OCI-LY7 (cell line): ENCODE data around the gene CRHR1. TPM values are rescaled to one million over a fixed set of nuclear protein-coding genes. Genes with fewer than 3 reads are reported as not detected.

Experiments
- BruUV-seq: library from RNA; stranded (reverse); fragments of 400-500 nt; replicated peaks from 2 replicates; lab custom pipeline; 2021; lab: Mats Ljungman, UMichigan
- CTCF ChIA-PET: fragments of 300-600 bp; sonication (Branson Sonifier 250); formaldehyde crosslinking; loops from one replicate; lab custom pipeline; 2022; ENCODE audit warnings: antibody characterized with exemption; ENCODE audit not compliant: unreplicated experiment; lab: Charles Lee
- POLR2A ChIA-PET: fragments of 300-600 bp; sonication (Branson Sonifier 250); formaldehyde crosslinking; loops from one replicate; lab custom pipeline; 2022; ENCODE audit warnings: antibody characterized with exemption; lab: Charles Lee
- DNase-seq: peaks from one replicate; pipeline ENCODE4 v3.0.0-alpha.2; 2015; ENCODE audit warnings: low spot score
- H2AFZ ChIP-seq: fragments of 200-600 bp; sonication (generic), shearing (Covaris generic); 2 replicates; pipeline ENCODE4 v1.6.1; 2014; ENCODE audit warnings: mild to moderate bottlenecking, antibody characterized with exemption, low read length, moderate library complexity
- H3K27ac ChIP-seq: fragments of 200-600 bp; sonication (generic); 2 replicates; pipeline ENCODE4 v1.5.1; 2014; ENCODE audit warnings: mixed run types, low read depth, mild to moderate bottlenecking, moderate library complexity, low read length, inconsistent platforms; ENCODE audit not compliant: poor library complexity, severe bottlenecking
- H3K36me3 ChIP-seq: fragments of 200-600 bp; sonication (generic); 2 replicates; pipeline ENCODE4 v1.6.1; 2014; ENCODE audit warnings: mild to moderate bottlenecking, antibody characterized with exemption, low read length, moderate library complexity, mixed read lengths; ENCODE audit not compliant: insufficient read depth
- H3K4me1 ChIP-seq: fragments of 200-600 bp; sonication (generic); 2 replicates; pipeline ENCODE4 v1.5.1; 2014; ENCODE audit warnings: mild to moderate bottlenecking, low read length; ENCODE audit not compliant: insufficient read depth, poor library complexity, severe bottlenecking
- H3K4me2 ChIP-seq: fragments of 200-600 bp; sonication (generic); 2 replicates; pipeline ENCODE4 v1.6.1; 2014; ENCODE audit warnings: mild to moderate bottlenecking, low read length
- H3K4me3 ChIP-seq: fragments of 200-600 bp; sonication (generic); 2 replicates; pipeline ENCODE4 v1.5.1; 2014; ENCODE audit warnings: mild to moderate bottlenecking, low read depth, low read length; ENCODE audit not compliant: poor library complexity, severe bottlenecking
- H3K79me2 ChIP-seq: fragments of 200-600 bp; sonication (generic); 2 replicates; pipeline ENCODE4 v1.6.1; 2016; ENCODE audit warnings: low read depth, mild to moderate bottlenecking, low read length, moderate library complexity, mixed read lengths; ENCODE audit not compliant: insufficient read depth
- H3K9me2 ChIP-seq: fragments of 200-600 bp; sonication (generic); 2 replicates; pipeline ENCODE4 v1.6.1; 2016; ENCODE audit warnings: mild to moderate bottlenecking, low read length, mixed read lengths; ENCODE audit not compliant: insufficient read depth
- H3K9me3 ChIP-seq: fragments of 200-600 bp; sonication (generic); 2 replicates; pipeline ENCODE4 v1.6.1; 2014; ENCODE audit warnings: mild to moderate bottlenecking, mixed run types, low read length, mixed read lengths
- H4K20me1 ChIP-seq: fragments of 200-600 bp; sonication (generic); 2 replicates; pipeline ENCODE4 v1.6.1; 2014; ENCODE audit warnings: mild to moderate bottlenecking, antibody characterized with exemption, low read length, moderate library complexity, mixed read lengths; ENCODE audit not compliant: insufficient read depth
- EZH2phosphoT487 ChIP-seq: fragments of 200-600 bp; sonication (generic); IDR thresholded peaks from 2 replicates; pipeline ENCODE4 v1.6.1; 2018; ENCODE audit warnings: low read depth, borderline replicate concordance, mild to moderate bottlenecking, mixed run types, antibody characterized with exemption, low read length, moderate library complexity, mixed read lengths
- intact Hi-C: fragments of 100-400 bp; cut with micrococcal nuclease; formaldehyde crosslinking; loops from one replicate; pipeline ENCODE4 v1.10.0; 2022; ENCODE audit not compliant: unreplicated experiment
- total RNA-seq, 2 experiments: library from RNA; depleted of rRNA in 1 of 2; stranded (reverse); fragments of >200 nt in 1 of 2; shearing (Covaris generic) in 1 of 2; gene quantifications; 2 replicates each; pipeline ENCODE4 v1.2.3, GENCODE V29; 2014 to 2022
- TF ChIP-seq, protein P1 (sequence below): fragments of 200-600 bp; sonication (generic); conservative IDR thresholded peaks from 2 replicates; pipeline ENCODE4 v1.5.1; 2014; ENCODE audit warnings: mild to moderate bottlenecking, antibody characterized with exemption, low read length, moderate library complexity, mixed read lengths

The CRHR1 gene
- total RNA-seq, 2 experiments from 2014 or later, result not detected

DNA sequence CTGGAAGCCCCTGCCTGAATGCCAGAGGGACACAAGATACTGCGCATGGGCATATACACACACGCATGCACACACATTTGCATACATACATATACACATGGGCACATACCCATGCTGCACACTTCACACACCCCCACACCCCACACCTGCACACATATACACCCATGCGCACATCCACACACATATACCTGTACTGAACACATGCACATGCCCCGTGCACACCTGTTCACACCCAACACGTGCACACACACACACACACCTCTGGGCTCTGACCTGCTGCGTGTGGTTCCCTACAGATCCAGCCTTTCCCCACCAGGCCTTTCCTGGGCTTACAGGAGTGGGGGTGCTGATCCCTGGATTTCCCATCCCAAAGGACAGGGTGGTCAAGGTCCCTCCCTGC, 66.9 kb downstream of the CRHR1 start:
- intact Hi-C loops, result no loop called here
- TF ChIP-seq, protein P1, sequence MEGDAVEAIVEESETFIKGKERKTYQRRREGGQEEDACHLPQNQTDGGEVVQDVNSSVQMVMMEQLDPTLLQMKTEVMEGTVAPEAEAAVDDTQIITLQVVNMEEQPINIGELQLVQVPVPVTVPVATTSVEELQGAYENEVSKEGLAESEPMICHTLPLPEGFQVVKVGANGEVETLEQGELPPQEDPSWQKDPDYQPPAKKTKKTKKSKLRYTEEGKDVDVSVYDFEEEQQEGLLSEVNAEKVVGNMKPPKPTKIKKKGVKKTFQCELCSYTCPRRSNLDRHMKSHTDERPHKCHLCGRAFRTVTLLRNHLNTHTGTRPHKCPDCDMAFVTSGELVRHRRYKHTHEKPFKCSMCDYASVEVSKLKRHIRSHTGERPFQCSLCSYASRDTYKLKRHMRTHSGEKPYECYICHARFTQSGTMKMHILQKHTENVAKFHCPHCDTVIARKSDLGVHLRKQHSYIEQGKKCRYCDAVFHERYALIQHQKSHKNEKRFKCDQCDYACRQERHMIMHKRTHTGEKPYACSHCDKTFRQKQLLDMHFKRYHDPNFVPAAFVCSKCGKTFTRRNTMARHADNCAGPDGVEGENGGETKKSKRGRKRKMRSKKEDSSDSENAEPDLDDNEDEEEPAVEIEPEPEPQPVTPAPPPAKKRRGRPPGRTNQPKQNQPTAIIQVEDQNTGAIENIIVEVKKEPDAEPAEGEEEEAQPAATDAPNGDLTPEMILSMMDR, result no peak
- no peak for TF ChIP-seq EZH2phosphoT487
- CTCF ChIA-PET, result no interaction called here

GRCh38 chr17:45851464-45851863, 67.3 kb downstream of the CRHR1 start:
- no peak overlapping the region for H3K4me2 ChIP-seq
- no peaks in the 10 kb centered on the region for H3K9me2 ChIP-seq
- no peak overlapping the region for H3K27ac ChIP-seq
- DNase-seq, result no peak
- intact Hi-C loops, result no loop called here
- CTCF ChIA-PET, result no interaction called here
- H2AFZ ChIP-seq, result no peak overlapping the region
- no peaks in the 10 kb centered on the region for H4K20me1 ChIP-seq
- no peaks in the 10 kb centered on the region for H3K4me1 ChIP-seq
- H3K9me3 ChIP-seq, result no peaks in the 10 kb centered on the region
- POLR2A ChIA-PET, result no interaction called here
- BruUV-seq, result no TSS peak
- TF ChIP-seq, protein P1, result no peak
- TF ChIP-seq EZH2phosphoT487, result no peak
- H3K79me2 ChIP-seq, result no peaks in the 10 kb centered on the region
- no peaks in the 10 kb centered on the region for H3K36me3 ChIP-seq
- H3K4me3 ChIP-seq, result no peak overlapping the region

More for the DNA sequence above, 66.9 kb downstream of the CRHR1 start:
- H3K79me2 ChIP-seq, result no peaks in the 10 kb centered on the region
- no peaks in the 10 kb centered on the region for H4K20me1 ChIP-seq
- H3K9me3 ChIP-seq, result no peaks in the 10 kb centered on the region
- no peaks in the 10 kb centered on the region for H3K4me1 ChIP-seq
- H3K4me3 ChIP-seq, result no peak overlapping the region
- no TSS peak for BruUV-seq
- H3K4me2 ChIP-seq, result no peak overlapping the region
- H3K27ac ChIP-seq, result no peak overlapping the region
- POLR2A ChIA-PET, result no interaction called here
- no peak for DNase-seq
- H3K9me2 ChIP-seq, result no peaks in the 10 kb centered on the region
- no peak overlapping the region for H2AFZ ChIP-seq
- H3K36me3 ChIP-seq, result no peaks in the 10 kb centered on the region

GRCh38 chr17:45851873-45852272, 67.8 kb downstream of the CRHR1 start:
- POLR2A ChIA-PET, result no interaction called here

More at GRCh38 chr17:45851873-45852272, 67.8 kb downstream of the CRHR1 start:
- H3K9me3 ChIP-seq, result no peaks in the 10 kb centered on the region
- H3K4me2 ChIP-seq, result no peak overlapping the region
- no peak for DNase-seq
- no peak overlapping the region for H3K4me3 ChIP-seq
- no peaks in the 10 kb centered on the region for H3K4me1 ChIP-seq
- H3K79me2 ChIP-seq, result no peaks in the 10 kb centered on the region
- H4K20me1 ChIP-seq, result no peaks in the 10 kb centered on the region
- H3K27ac ChIP-seq, result no peak overlapping the region
- TF ChIP-seq, protein P1, result no peak
- no peak for TF ChIP-seq EZH2phosphoT487
- H3K9me2 ChIP-seq, result no peaks in the 10 kb centered on the region
- intact Hi-C loops, result no loop called here
- BruUV-seq, result no TSS peak
- H3K36me3 ChIP-seq, result no peaks in the 10 kb centered on the region
- CTCF ChIA-PET, result interaction anchor here (0.8 kb wide), 1 partner anchor 212 kb away, joined by 3 read pairs; no protein-coding TSS in a partner anchor
- no peak overlapping the region for H2AFZ ChIP-seq
